ENCODE data around the gene NPIPA3. TPM values are rescaled to one million over a fixed set of nuclear protein-coding genes. Genes with fewer than 3 reads are reported as not detected.

The NPIPA3 gene
- total RNA-seq, 1 donor from 2014 or later, result 4.4 TPM

Other genes starting within 250 kb of the NPIPA3 start
- 30.3 to 39.6 TPM (median 35.6 TPM) in 3 replicates for gene PARN, start 73.2 kb upstream of the NPIPA3 start, total RNA-seq
- 57.0 to 60.7 TPM (median 57.5 TPM) in 3 replicates for gene BFAR, start 70.5 kb upstream of the NPIPA3 start, total RNA-seq
- gene PLA2G10, start 9.1 kb upstream of the NPIPA3 start, total RNA-seq, result not detected in 3 replicates
- 11.2 to 17.9 TPM (median 11.5 TPM) in 3 replicates for gene NPIPA2, start 39.1 kb downstream of the NPIPA3 start, total RNA-seq
- gene NOMO1, start 130.3 kb downstream of the NPIPA3 start, total RNA-seq, result 70.0 to 74.3 TPM (median 71.9 TPM) in 3 replicates
- 261 to 262 TPM (median 262 TPM) in 3 replicates for gene NPIPA1, start 234.0 kb downstream of the NPIPA3 start, total RNA-seq

Measured in mesothelial cell of epicardium (in vitro differentiated cells).